HG03565 (cell line): Measurements from ENCODE around the gene CDK17.
"Not testable (repeated sequence)": the region's sequence is repeated elsewhere in the genome, so short reads cannot be mapped to it uniquely, and the experiment has no call there.

Experiments used
- ATAC-seq: cut with Tn5 transposase; IDR thresholded peaks from one replicate; pipeline ENCODE4 v1.9.1; 2021; ENCODE audit warnings: mild to moderate bottlenecking, moderate library complexity; ENCODE audit not compliant: unreplicated experiment

CDK17 gene

GRCh38 chr12:96399919-96400630 lies at the start of gene CDK17:
Gene CDK17 (minus strand): TSS chr12:96400439. CDS start chr12:96334836, 65,603 bp downstream.
- peak; percentile 32 for ATAC-seq

DNA sequence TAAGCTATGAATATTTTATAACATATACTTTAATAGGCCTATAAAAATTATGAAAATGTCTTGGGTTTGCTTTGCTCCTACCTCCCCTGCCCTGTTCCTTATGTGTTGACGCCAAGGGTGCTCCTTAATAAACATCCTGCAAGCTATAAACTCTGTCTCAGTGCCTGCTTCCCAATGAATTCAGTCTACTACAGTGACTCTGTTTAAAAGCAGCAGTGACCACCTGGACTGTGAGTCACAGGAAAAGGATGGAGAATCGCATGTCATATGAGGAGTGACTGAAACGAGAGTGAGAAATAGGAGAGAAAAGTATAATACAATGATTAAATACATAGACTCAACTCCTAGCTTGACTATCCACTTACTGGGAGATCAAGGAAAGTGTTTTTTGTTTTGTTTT lies 48.1 kb upstream of the CDK17 start:
- ATAC-seq = no peak

DNA sequence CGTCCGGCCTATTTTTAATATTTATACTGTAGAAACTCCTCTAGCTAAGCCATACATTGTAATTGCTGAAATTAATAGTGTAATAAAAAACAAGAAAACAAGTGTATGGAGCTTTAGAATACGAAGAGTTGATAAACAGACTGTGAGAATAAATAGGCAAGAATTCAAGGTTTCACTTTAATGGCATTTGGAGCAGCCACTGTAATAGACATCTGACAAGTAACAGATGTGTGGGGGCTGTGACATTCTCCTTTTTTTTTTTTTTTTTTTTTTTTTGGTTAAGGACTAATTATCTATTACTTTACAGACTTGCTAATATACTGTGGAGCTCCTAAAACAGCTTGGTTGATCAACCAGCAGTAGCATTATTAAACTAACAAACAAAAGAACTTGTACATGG lies 47.0 kb upstream of the CDK17 start:
- no peak for ATAC-seq

DNA sequence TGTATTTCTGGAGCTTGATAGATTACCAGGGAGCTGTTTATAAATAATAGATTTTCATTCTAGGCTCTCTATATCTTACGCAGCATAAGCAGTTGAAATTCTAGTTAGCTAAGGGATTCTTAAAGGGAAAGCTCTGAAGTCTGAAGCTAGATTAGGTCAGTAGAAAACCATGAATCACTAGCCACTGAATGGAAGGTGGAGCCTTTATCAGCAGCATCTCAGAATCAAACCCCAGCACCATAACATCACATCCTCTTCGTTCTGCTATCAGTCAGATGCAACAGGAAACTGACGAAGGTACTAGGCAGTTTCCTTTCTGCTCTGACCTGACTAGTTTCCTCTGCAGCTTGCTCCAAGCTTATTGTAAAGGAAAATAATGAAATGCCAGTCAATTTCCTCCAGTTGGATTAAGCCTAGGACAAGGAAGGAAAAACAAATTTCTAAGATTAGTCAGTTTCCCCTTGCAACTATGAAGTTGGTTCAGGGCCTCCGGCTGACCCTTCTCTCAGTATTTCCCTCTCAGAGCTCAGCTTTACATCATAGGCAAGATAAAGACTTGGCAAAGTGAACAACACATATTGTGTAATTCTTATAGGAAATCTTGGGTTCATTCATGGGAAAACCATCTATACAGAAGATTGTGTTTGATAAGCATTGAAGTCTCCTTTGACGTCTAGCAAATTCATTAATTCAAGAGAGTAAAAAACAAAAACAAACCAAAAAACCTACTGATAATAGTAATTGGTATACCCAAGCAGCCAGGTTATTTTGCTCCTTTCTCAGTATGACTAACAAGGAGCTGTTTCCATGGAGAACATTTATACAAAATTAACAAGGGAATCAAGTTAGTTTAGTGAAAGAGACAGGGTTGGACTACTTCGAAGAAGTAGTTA lies 45.7 kb upstream of the CDK17 start:
- peak; percentile 99 for ATAC-seq

- ATAC-seq = no peak
Measured at GRCh38 chr12:96444399-96444798, 44.2 kb upstream of the CDK17 start.

GRCh38 chr12:96442906-96443305 lies 42.7 kb upstream of the CDK17 start:
- ATAC-seq = no peak

- ATAC-seq = no peak
Measured at GRCh38 chr12:96441816-96442215, 41.6 kb upstream of the CDK17 start.

DNA sequence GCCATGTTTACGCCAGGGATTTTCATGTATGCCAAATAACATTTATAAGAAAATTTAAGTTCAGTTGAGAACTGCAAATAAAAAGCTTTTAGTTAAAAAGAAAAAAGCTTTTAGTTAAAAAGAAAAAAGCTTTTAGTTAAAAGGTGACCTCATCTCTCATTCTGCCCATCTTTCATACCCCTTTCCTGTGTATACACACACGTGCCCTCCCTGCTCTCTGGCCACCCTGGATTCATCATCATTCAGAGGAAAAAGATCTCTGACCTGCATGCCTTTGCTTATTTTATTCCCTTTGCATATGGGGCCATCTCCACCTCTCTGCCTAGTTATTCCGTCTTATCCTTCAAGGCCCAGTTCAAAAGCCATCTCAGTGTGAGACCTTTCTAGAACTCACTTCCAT lies 38.1 kb upstream of the CDK17 start:
- ATAC-seq = no peak

- no peak for ATAC-seq
Measured at GRCh38 chr12:96437171-96437445, 36.9 kb upstream of the CDK17 start.

- no peak for ATAC-seq
Measured at GRCh38 chr12:96436366-96437170, 36.3 kb upstream of the CDK17 start.

DNA sequence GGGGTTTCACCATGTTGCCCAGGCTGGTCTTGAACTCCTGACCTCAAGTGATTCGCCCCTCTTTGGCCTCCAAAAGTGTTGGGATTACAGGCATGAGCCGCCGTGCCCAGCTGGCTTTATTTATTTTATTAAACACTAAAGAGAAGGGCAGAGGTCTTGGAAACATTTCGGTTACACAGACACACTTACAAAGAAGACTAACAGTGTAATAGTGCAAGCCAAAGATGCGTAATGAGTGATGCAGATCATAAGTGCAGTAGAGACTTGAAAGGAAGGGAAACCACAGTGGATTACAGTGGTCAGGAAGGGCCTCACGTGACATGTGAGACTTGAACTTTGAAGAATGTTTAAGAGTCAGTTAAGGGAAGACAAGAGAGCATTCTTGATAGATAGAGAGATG lies 33.9 kb upstream of the CDK17 start:
- peak; percentile 93 for ATAC-seq

GRCh38 chr12:96432496-96433321 lies 32.5 kb upstream of the CDK17 start:
- ATAC-seq = not testable (repeated sequence)

- ATAC-seq = no peak
Measured at GRCh38 chr12:96431067-96431466, 30.8 kb upstream of the CDK17 start.

DNA sequence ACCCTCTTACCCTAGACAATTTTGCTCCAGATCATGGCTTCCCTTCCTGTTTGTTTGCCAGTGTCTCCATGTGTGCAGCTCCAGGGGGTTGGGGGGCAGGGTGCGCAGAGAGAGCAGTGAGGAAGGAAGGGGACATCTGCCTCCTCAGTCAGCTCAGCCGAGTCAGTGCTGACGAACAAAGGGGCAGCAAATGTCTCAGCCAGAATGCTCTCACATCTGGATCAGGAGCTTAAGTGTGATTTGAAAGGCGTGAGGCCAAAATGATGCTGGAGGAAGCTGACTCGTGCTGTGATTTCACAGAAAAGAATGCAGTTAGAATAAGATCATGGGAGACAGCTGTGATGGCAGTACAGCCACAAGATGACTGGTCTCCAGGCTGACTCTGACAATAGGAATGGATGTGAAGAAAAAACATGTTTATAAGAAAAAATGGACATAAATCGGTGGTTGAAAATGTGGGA lies 27.1 kb upstream of the CDK17 start:
- no peak for ATAC-seq

- ATAC-seq = no peak
Measured at GRCh38 chr12:96425951-96426350, 25.7 kb upstream of the CDK17 start.

GRCh38 chr12:96425321-96425720 lies 25.1 kb upstream of the CDK17 start:
- peak; percentile 41 for ATAC-seq

- ATAC-seq = no peak
Measured at GRCh38 chr12:96424601-96425000, 24.4 kb upstream of the CDK17 start.

- ATAC-seq = no peak
Measured at GRCh38 chr12:96422192-96422591, 22.0 kb upstream of the CDK17 start.

DNA sequence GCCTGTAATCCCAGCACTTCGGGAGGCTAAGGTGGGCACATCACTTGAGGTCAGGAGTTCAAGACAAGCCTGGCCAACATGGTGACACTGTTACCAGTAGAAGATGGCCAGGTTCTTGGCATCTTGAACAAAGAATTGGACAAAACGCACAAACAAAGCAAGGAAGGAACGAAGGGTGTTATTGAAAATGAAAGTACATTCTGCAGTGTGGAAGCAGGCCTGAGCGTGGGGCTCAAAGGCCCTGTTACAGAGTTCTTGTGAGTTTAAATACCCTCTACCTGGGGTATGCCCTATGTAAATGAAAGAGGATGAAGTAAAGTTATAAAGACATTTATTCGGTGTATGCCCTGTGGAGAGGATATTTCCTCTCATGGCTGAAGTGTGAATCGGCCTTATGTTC lies 20.8 kb upstream of the CDK17 start:
- ATAC-seq = no peak

GRCh38 chr12:96420277-96420835 lies 20.1 kb upstream of the CDK17 start:
- no peak for ATAC-seq
